WTC11 (cell line): ENCODE data around the gene IGSF6. TPM values are rescaled to one million over a fixed set of nuclear protein-coding genes. Genes with fewer than 3 reads are reported as not detected.

Experiments used
- ATAC-seq: fragments of 200-7000 bp; cut with Tn5 transposase; 2 replicates; pipeline ENCODE4 v1.10.0; 2021; ENCODE audit warnings: mild to moderate bottlenecking, moderate library complexity
- Bru-seq: library from RNA; stranded (reverse); fragments of 400-500 nt; gene quantifications from one replicate; lab custom pipeline; 2021; lab: Mats Ljungman, UMichigan
- CTCF ChIA-PET: fragments of 300-600 bp; sonication (Branson Sonifier 250); formaldehyde crosslinking; loops from one replicate; lab custom pipeline; 2021; ENCODE audit warnings: antibody characterized with exemption; lab: Charles Lee
- POLR2A ChIA-PET: fragments of 350-600 bp; sonication (Branson Sonifier 250); formaldehyde crosslinking; loops from one replicate; lab custom pipeline; 2021; ENCODE audit warnings: antibody characterized with exemption; lab: Charles Lee
- DNase-seq: peaks from one replicate; pipeline ENCODE4 v3.0.0; 2021; ENCODE audit warnings: low spot score
- H3K27ac Mint-ChIP-seq: 2 replicates; pipeline ENCODE4 v1.8.0; 2021; ENCODE audit warnings: mixed read lengths
- H3K27me3 Mint-ChIP-seq: 2 replicates; pipeline ENCODE4 v1.8.0; 2021; ENCODE audit warnings: low read depth, mild to moderate bottlenecking, moderate library complexity, mixed read lengths
- H3K36me3 Mint-ChIP-seq: 2 replicates; pipeline ENCODE4 v1.8.0; 2021; ENCODE audit warnings: mixed read lengths
- H3K4me1 Mint-ChIP-seq: 2 replicates; pipeline ENCODE4 v1.8.0; 2022; ENCODE audit warnings: mixed read lengths
- H3K4me3 Mint-ChIP-seq: 2 replicates; pipeline ENCODE4 v1.8.0; 2021; ENCODE audit warnings: mild to moderate bottlenecking, moderate library complexity, mixed read lengths
- H3K9me3 Mint-ChIP-seq: 2 replicates; pipeline ENCODE4 v1.8.0; 2021; ENCODE audit warnings: mixed read lengths
- ARID4B ChIP-seq: sonication (generic); formaldehyde crosslinking; IDR thresholded peaks from 2 replicates; pipeline ENCODE4 v1.8.0; 2023; ENCODE audit warnings: missing genetic modification reagents, mild to moderate bottlenecking, borderline replicate concordance
- ATF3 ChIP-seq: sonication (generic); formaldehyde crosslinking; conservative IDR thresholded peaks from 2 replicates; pipeline ENCODE4 v1.8.1; 2022; ENCODE audit warnings: mild to moderate bottlenecking, missing genetic modification reagents
- CREM ChIP-seq: sonication (generic); formaldehyde crosslinking; IDR thresholded peaks from 2 replicates; pipeline ENCODE4 v1.8.1; 2022; ENCODE audit warnings: mild to moderate bottlenecking, missing genetic modification reagents, moderate library complexity
- E2F4 ChIP-seq: sonication (generic); formaldehyde crosslinking; IDR thresholded peaks from 2 replicates; pipeline ENCODE4 v1.8.1; 2022; ENCODE audit warnings: low read depth, mild to moderate bottlenecking, moderate library complexity, missing genetic modification reagents, borderline replicate concordance
- ERG ChIP-seq: fragments of 250-450 bp; sonication (Bioruptor Pico); IDR thresholded peaks from 2 replicates; pipeline ENCODE4 v1.8.0; 2021; ENCODE audit warnings: mild to moderate bottlenecking
- FOXJ3 ChIP-seq: sonication (generic); formaldehyde crosslinking; IDR thresholded peaks from 2 replicates; pipeline ENCODE4 v1.9.0; 2021; ENCODE audit warnings: missing genetic modification reagents, mild to moderate bottlenecking, borderline replicate concordance
- FOXK1 ChIP-seq: sonication (generic); formaldehyde crosslinking; IDR thresholded peaks from 2 replicates; pipeline ENCODE4 v1.8.0; 2022; ENCODE audit warnings: mild to moderate bottlenecking, moderate library complexity, missing genetic modification reagents
- GTF2I ChIP-seq: fragments of 250-450 bp; sonication (Bioruptor Pico); conservative IDR thresholded peaks from 2 replicates; pipeline ENCODE4 v1.4.0; 2021; ENCODE audit warnings: mild to moderate bottlenecking
- HMGXB4 ChIP-seq: sonication (generic); formaldehyde crosslinking; IDR thresholded peaks from 2 replicates; pipeline ENCODE4 v1.8.1; 2023; ENCODE audit warnings: mild to moderate bottlenecking, moderate library complexity, missing genetic modification reagents
- IRF2 ChIP-seq: sonication (generic); formaldehyde crosslinking; IDR thresholded peaks from 2 replicates; pipeline ENCODE4 v1.8.0; 2022; ENCODE audit warnings: low read depth, missing genetic modification reagents, borderline replicate concordance
- NFE2L1 ChIP-seq: sonication (generic); formaldehyde crosslinking; IDR thresholded peaks from 2 replicates; pipeline ENCODE4 v1.8.1; 2023; ENCODE audit warnings: missing genetic modification reagents
- PRRX2 ChIP-seq: fragments of 250-450 bp; sonication (Bioruptor Pico); IDR thresholded peaks from 2 replicates; pipeline ENCODE4 v1.8.0; 2021; ENCODE audit warnings: mild to moderate bottlenecking
- TCF7 ChIP-seq: sonication (generic); formaldehyde crosslinking; IDR thresholded peaks from 2 replicates; pipeline ENCODE4 v1.8.0; 2022; ENCODE audit warnings: mild to moderate bottlenecking, low read depth, missing genetic modification reagents, moderate library complexity
- USF1 ChIP-seq: sonication (generic); formaldehyde crosslinking; IDR thresholded peaks from 2 replicates; pipeline ENCODE4 v1.8.0; 2022; ENCODE audit warnings: mild to moderate bottlenecking, missing genetic modification reagents
- USF2 ChIP-seq: sonication (generic); formaldehyde crosslinking; IDR thresholded peaks from 2 replicates; pipeline ENCODE4 v1.8.1; 2023; ENCODE audit warnings: mild to moderate bottlenecking, missing genetic modification reagents, moderate library complexity
- long read RNA-seq, 3 experiments: library from RNA in 1 of 3; library from capped mRNA in 1 of 3; library from polyadenylated mRNA in 1 of 3; unstranded in 2 of 3; stranded (forward) in 1 of 3; transcript quantifications; one replicate each; pipeline ENCODE4 v2.0.0, GENCODE V29; 2021
- total RNA-seq: library from RNA; stranded (reverse); gene quantifications from 3 replicates; pipeline ENCODE4 v1.2.3, GENCODE V29; 2021

Gene IGSF6
- total RNA-seq (0.25 TPM in 1 of 3 replicates, not detected in the others), Bru-seq, nascent RNA (not detected)
- long read RNA-seq, experiment 1: 0 reads
- long read RNA-seq, experiment 2: 0 reads
- long read RNA-seq, experiment 3: 0 reads

- no peak within 1 kb of the TSS for H3K4me3 Mint-ChIP-seq
- DNase-seq (no peak), ATAC-seq (no peak)
- H3K27ac Mint-ChIP-seq: no peak within 1 kb of the TSS
- TF ChIP-seq USF2 (CRISPR knock-in tag) (no peak), ERG (CRISPR knock-in tag) (no peak), FOXJ3 (CRISPR knock-in tag) (no peak), HMGXB4 (no peak), ATF3 (no peak), TCF7 (CRISPR knock-in tag) (no peak), NFE2L1 (no peak), USF1 (CRISPR knock-in tag) (no peak), ARID4B (CRISPR knock-in tag) (no peak), IRF2 (CRISPR knock-in tag) (no peak), PRRX2 (no peak), CREM (CRISPR knock-in tag) (no peak), E2F4 (CRISPR knock-in tag) (no peak), FOXK1 (CRISPR knock-in tag) (no peak), GTF2I (no peak)
- no peaks in the 10 kb centered on the region for H3K9me3 Mint-ChIP-seq
- peaks cover 12% of the 10 kb centered on the region; the same call in 1 of the 2 replicates for H3K36me3 Mint-ChIP-seq
- ChIA-PET POLR2A (no interaction called here), CTCF (no interaction called here)
- H3K4me1 Mint-ChIP-seq: no peaks in the 10 kb centered on the region
- H3K27me3 Mint-ChIP-seq: no peaks in the 10 kb centered on the region
Measured at GRCh38 chr16:21652453-21652852, at the start of gene IGSF6. Gene IGSF6, minus strand, starts transcription at chr16:21652608. Its CDS starts 10 bp downstream, at chr16:21652598.
